ENCODE results near the gene SLIT3.

Gene SLIT3

GRCh38 chr5:169158764-169159163 lies 142.2 kb downstream of the SLIT3 start:
- no peak for DNase-seq (ENCODE audit: low read depth)
- H3K4me3 ChIP-seq (ENCODE audit: low read depth, low read length) = no peak overlapping the region
- no peak for TF ChIP-seq CTCF (IDR thresholded peaks at IDR 0.05; ENCODE audit: insufficient read depth, low read depth, low read length, missing control alignments)

GRCh38 chr5:169157064-169157463 lies 143.9 kb downstream of the SLIT3 start:
- H3K4me3 ChIP-seq (ENCODE audit: low read depth, low read length) = no peak overlapping the region
- no peak for DNase-seq (ENCODE audit: low read depth)
- no peak for TF ChIP-seq CTCF (IDR thresholded peaks at IDR 0.05; ENCODE audit: insufficient read depth, low read depth, low read length, missing control alignments)

GRCh38 chr5:169154679-169155078 lies 146.3 kb downstream of the SLIT3 start:
- DNase-seq (ENCODE audit: low read depth) = no peak
- no peak overlapping the region for H3K4me3 ChIP-seq (ENCODE audit: low read depth, low read length)
- no peak for TF ChIP-seq CTCF (IDR thresholded peaks at IDR 0.05; ENCODE audit: insufficient read depth, low read depth, low read length, missing control alignments)

DNA sequence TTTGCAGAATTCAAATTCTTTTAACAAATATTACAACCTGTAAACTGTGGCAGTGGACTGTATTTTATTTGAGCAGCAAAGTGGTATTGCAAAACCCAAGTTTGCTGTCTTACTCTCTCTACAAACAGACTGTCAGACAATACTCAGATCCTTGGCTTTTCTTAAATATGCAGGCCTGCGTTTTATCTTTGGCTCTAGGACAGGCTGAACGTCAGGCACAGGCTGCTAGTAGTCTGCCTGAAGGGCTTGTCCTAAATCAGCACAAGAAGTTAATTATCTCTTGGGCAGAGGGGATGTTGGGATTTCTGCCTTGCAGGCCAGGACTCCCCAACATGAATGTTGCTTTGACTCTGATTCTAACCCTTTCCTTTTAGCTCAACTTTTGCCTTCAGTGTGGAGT lies 147.5 kb downstream of the SLIT3 start:
- DNase-seq (ENCODE audit: low read depth) = no peak
- H3K4me3 ChIP-seq (ENCODE audit: low read depth, low read length) = no peak overlapping the region
- TF ChIP-seq CTCF (IDR thresholded peaks at IDR 0.05; ENCODE audit: insufficient read depth, low read depth, low read length, missing control alignments) = no peak

DNA sequence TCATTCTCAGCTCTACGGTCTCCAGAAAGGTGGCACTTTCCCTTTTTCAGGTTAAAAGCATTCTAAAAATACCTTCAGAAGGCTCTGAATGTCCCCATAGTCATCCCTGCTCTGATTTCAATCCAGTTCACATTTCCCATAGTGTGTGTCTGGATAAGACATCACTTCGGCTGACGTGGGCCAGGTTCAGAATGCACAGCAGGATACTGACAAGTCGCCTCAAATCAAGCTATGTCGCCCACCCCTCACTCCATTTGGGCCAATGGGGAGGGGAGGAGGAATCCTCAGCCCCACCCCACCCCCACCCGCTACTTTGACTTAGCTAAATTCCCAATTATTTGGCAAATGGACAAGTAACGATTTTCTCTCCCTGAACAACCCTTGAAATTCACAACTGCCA lies 148.0 kb downstream of the SLIT3 start:
- H3K4me3 ChIP-seq (ENCODE audit: low read depth, low read length) = no peak overlapping the region

GRCh38 chr5:169152453-169152852 lies 148.5 kb downstream of the SLIT3 start:
- no peak overlapping the region for H3K4me3 ChIP-seq (ENCODE audit: low read depth, low read length)
- DNase-seq (ENCODE audit: low read depth) = no peak
- no peak for TF ChIP-seq CTCF (IDR thresholded peaks at IDR 0.05; ENCODE audit: insufficient read depth, low read depth, low read length, missing control alignments)

More for the DNA sequence above, 148.0 kb downstream of the SLIT3 start:
- DNase-seq (ENCODE audit: low read depth) = no peak
- no peak for TF ChIP-seq CTCF (IDR thresholded peaks at IDR 0.05; ENCODE audit: insufficient read depth, low read depth, low read length, missing control alignments)

DNA sequence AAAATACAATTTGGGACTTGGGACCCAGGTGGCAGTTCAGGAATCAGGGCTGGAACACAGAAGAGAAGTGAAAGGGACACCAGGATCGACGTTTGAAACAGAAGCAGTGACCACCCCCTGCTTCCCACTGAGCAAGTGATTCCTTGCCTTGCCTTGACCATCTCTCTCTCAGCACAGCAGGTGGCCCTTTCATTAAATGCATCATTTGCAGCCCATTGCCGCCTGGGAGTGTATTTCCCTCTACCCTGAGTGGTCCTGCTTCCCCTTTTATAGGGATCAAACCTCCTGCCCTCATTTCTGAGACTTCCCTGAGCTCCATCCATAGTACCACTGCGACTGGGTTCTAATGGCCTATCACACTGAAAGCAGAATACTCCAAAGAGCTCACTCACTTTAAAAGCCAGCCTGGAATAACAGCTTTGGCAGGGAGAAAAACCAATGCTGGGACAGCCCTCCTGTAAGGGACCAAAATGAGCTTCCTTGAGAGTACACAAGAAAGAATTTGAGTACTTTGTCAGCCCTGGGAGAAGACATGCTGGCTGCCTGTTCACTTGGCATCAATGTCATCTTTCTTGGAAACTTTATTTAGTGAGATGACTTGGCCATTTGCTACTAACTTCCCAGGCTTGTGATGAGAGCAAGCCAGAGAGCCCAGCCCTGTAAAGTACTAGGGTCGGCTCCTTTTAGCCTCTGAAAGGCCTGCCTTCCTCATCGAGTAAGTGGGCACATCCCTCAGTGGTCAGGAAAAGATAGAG lies 149.7 kb downstream of the SLIT3 start:
- no peak overlapping the region for H3K4me3 ChIP-seq (ENCODE audit: low read depth, low read length)
- no peak for DNase-seq (ENCODE audit: low read depth)
- TF ChIP-seq CTCF (IDR thresholded peaks at IDR 0.05; ENCODE audit: insufficient read depth, low read depth, low read length, missing control alignments) = no peak

All from GM12865 (cell line).